DOHH2 (cell line): ENCODE measurements around the gene HNRNPC.

Experiments used
- H3F3A ChIP-seq: fragments of 200-600 bp; sonication (generic), shearing (Covaris generic); 2 replicates; pipeline ENCODE4 v1.6.0; 2016; ENCODE audit warnings: antibody characterized with exemption, mild to moderate bottlenecking; ENCODE audit not compliant: control insufficient read depth, insufficient read depth
- H3K27ac ChIP-seq: fragments of 200-600 bp; sonication (generic); 2 replicates; pipeline ENCODE4 v1.5.1; 2014; ENCODE audit warnings: low read depth, mild to moderate bottlenecking, low read length, moderate library complexity
- H3K27me3 ChIP-seq: fragments of 200-600 bp; sonication (generic); 2 replicates; pipeline ENCODE4 v1.6.1; 2014; ENCODE audit warnings: mild to moderate bottlenecking, low read length, mixed read lengths; ENCODE audit not compliant: control insufficient read depth
- H3K36me3 ChIP-seq: fragments of 200-600 bp; sonication (generic); 2 replicates; pipeline ENCODE4 v1.6.1; 2014; ENCODE audit warnings: mild to moderate bottlenecking, low read length, moderate library complexity, mixed read lengths; ENCODE audit not compliant: control insufficient read depth
- H3K4me1 ChIP-seq: fragments of 200-600 bp; sonication (generic); 2 replicates; pipeline ENCODE4 v1.6.1; 2014; ENCODE audit warnings: mild to moderate bottlenecking, low read length, mixed read lengths; ENCODE audit not compliant: control insufficient read depth
- H3K4me2 ChIP-seq: fragments of 200-600 bp; sonication (generic); 2 replicates; pipeline ENCODE4 v1.6.0; 2014; ENCODE audit warnings: mild to moderate bottlenecking, low read length, moderate library complexity
- H3K4me3 ChIP-seq: fragments of 200-600 bp; sonication (generic); 2 replicates; pipeline ENCODE4 v1.5.1; 2014; ENCODE audit warnings: mild to moderate bottlenecking, low read length, mixed read lengths
- H3K79me2 ChIP-seq: fragments of 200-600 bp; sonication (generic); 2 replicates; pipeline ENCODE4 v1.6.1; 2014; ENCODE audit warnings: mild to moderate bottlenecking, low read length, mixed read lengths; ENCODE audit not compliant: control insufficient read depth
- H3K9me2 ChIP-seq: fragments of 200-600 bp; sonication (generic); replicated peaks from 2 replicates; pipeline ENCODE4 v1.6.1; 2014; ENCODE audit warnings: mild to moderate bottlenecking, low read length, mixed read lengths; ENCODE audit not compliant: control insufficient read depth
- H3K9me3 ChIP-seq: fragments of 200-600 bp; sonication (generic); 2 replicates; pipeline ENCODE4 v1.6.1; 2014; ENCODE audit warnings: antibody characterized with exemption, low read length, mixed read lengths; ENCODE audit not compliant: control insufficient read depth, insufficient read depth
- H4K20me1 ChIP-seq: fragments of 200-600 bp; sonication (generic); 2 replicates; pipeline ENCODE4 v1.6.0; 2014; ENCODE audit warnings: low read depth, mild to moderate bottlenecking, antibody characterized with exemption, low read length, moderate library complexity; ENCODE audit not compliant: control insufficient read depth, insufficient read depth
- EZH2phosphoT487 ChIP-seq: fragments of 200-600 bp; sonication (generic); IDR thresholded peaks from 2 replicates; pipeline ENCODE4 v1.6.1; 2017; ENCODE audit warnings: borderline replicate concordance, mild to moderate bottlenecking, antibody characterized with exemption, low read length, moderate library complexity, mixed read lengths
- TF ChIP-seq, protein P1 (sequence below): fragments of 200-600 bp; sonication (generic); IDR thresholded peaks from one replicate; pipeline ENCODE4 v1.5.1; 2014; ENCODE audit warnings: antibody characterized with exemption, mild to moderate bottlenecking, low read depth, low read length; ENCODE audit not compliant: poor library complexity, severe bottlenecking

HNRNPC gene

DNA sequence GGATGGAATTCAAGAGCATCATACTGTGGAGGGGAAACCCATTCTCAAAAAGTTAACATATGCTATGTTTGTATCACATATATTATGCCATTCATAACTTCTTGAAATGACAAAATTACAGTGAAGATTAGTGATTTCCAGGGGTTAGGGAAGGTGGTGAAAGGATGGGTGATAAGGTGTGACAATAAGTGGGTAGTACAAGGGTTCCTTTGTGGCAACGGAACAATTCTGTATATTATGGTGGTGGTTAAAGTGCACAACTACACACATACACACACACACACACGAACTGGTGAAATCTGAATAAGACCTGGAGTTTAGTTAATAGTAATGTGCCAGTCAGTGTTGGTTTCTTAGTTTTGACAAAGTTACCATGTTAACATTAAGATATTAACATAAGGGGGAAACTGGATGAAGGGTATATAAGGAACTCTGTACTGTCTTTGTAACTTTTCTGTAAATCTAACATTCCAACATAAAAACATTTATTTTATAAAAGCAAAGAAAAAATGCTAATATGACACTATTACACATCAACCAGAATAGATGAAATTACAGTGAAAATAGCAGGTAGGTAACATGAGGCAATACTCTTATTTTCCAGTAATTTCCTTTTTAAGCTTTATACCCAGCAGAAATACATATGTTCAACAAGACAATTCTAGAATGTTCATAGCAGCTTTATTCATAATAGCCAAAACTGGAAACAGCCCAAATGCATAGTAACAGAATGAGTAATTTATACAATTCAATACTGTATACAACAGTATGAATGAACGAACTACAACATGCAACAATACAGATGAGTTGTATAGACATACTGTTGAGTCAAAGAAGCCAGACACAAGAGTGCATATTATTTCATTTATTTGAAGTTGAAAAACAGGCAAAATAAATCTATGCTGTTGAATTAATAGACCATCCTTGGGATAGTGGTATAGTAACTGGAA, 69.4 kb downstream of the HNRNPC start:
- no peak for TF ChIP-seq EZH2phosphoT487
- TF ChIP-seq, protein P1, sequence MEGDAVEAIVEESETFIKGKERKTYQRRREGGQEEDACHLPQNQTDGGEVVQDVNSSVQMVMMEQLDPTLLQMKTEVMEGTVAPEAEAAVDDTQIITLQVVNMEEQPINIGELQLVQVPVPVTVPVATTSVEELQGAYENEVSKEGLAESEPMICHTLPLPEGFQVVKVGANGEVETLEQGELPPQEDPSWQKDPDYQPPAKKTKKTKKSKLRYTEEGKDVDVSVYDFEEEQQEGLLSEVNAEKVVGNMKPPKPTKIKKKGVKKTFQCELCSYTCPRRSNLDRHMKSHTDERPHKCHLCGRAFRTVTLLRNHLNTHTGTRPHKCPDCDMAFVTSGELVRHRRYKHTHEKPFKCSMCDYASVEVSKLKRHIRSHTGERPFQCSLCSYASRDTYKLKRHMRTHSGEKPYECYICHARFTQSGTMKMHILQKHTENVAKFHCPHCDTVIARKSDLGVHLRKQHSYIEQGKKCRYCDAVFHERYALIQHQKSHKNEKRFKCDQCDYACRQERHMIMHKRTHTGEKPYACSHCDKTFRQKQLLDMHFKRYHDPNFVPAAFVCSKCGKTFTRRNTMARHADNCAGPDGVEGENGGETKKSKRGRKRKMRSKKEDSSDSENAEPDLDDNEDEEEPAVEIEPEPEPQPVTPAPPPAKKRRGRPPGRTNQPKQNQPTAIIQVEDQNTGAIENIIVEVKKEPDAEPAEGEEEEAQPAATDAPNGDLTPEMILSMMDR = no peak
- H3K9me3 ChIP-seq = no peaks in the 10 kb centered on the region
- peaks cover 2% of the 10 kb centered on the region; the same call in 1 of the 2 replicates for H3K27me3 ChIP-seq
- no peak overlapping the region for H3K27ac ChIP-seq
- H3K4me1 ChIP-seq = no peaks in the 10 kb centered on the region
- H3K4me2 ChIP-seq = no peak overlapping the region
- no peaks in the 10 kb centered on the region for H3K36me3 ChIP-seq
- H4K20me1 ChIP-seq = peaks cover 4% of the 10 kb centered on the region; the same call in 1 of the 2 replicates
- no peaks in the 10 kb centered on the region for H3K9me2 ChIP-seq
- peaks cover 50% of the 10 kb centered on the region for H3F3A ChIP-seq
- H3K79me2 ChIP-seq = no peaks in the 10 kb centered on the region
- no peak overlapping the region for H3K4me3 ChIP-seq

DNA sequence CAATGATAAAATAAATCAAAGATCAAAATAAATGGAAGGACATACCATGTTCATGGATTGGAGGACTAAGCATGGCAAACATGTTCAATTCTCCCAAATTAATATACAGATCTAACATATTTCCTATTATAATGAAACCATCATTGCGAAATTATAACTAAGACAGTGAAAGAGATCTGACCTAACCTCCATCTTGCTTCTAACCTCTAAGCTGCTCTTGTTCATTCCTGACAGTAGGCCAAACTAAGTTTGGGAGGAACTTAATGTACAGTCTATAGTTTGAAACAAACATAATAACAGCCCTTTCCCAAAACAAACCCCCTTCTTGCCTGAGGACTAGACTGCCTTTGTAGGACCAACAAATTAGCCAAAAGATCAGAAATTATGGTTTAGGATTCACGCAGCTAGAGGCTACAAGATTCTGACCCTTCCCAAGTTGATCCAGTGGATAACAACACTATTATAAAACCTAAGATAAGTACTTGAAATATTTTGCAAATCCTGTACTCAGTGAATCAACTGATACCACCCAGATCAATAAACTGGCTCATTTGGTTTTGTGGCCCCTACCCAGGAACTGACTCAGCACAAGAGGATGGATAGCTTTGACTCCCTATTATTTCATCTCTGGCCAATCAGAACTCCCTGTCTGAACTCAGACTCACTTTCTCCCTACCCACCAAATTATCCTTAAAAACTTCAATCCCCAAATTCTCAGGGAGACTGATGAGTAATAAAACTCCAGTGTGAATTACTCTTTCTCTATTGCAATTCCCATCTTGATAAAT, 71.6 kb downstream of the HNRNPC start:
- peaks cover 29% of the 10 kb centered on the region for H3F3A ChIP-seq
- H3K36me3 ChIP-seq = no peaks in the 10 kb centered on the region

DNA sequence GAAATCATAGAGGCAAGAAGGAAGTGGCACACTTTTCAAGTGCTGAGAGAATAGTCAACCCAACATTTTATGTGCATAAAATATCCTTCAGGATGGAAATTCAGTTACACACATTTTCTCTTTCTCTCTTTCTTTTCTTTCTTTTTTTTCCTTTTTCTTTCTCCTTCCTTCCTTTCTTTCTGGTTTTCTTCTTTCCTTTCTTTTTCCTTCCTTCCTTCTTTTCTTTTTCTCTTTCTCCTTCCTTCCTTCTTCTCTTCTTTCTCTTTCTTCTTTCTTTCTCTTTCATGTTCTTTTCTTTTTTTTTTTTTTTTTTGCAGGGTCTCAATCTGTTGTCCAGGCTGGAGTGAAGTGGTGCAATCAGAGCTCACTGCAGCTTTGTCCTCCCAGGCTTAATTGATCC, 74.6 kb downstream of the HNRNPC start:
- TF ChIP-seq, protein P1 = no peak
- TF ChIP-seq EZH2phosphoT487 = no peak
- peaks cover 18% of the 10 kb centered on the region for H3K4me1 ChIP-seq
- peaks cover 2% of the 10 kb centered on the region; the same call in 1 of the 2 replicates for H3F3A ChIP-seq
- no peak overlapping the region for H3K4me3 ChIP-seq
- no peaks in the 10 kb centered on the region for H3K36me3 ChIP-seq
- no peak overlapping the region for H3K27ac ChIP-seq
- no peaks in the 10 kb centered on the region for H4K20me1 ChIP-seq
- H3K9me3 ChIP-seq = no peaks in the 10 kb centered on the region
- H3K4me2 ChIP-seq = no peak overlapping the region
- no peaks in the 10 kb centered on the region for H3K79me2 ChIP-seq
- no peaks in the 10 kb centered on the region for H3K9me2 ChIP-seq
- H3K27me3 ChIP-seq = peaks cover 13% of the 10 kb centered on the region; the same call in 1 of the 2 replicates

More for the DNA sequence above, 71.6 kb downstream of the HNRNPC start:
- TF ChIP-seq EZH2phosphoT487 = no peak
- TF ChIP-seq, protein P1 = no peak
- 0 out of 2 replicates have a peak, but pooled peaks cover 4% of the 10 kb centered on the region for H4K20me1 ChIP-seq
- H3K79me2 ChIP-seq = no peaks in the 10 kb centered on the region
- H3K9me2 ChIP-seq = no peaks in the 10 kb centered on the region
- no peak overlapping the region for H3K27ac ChIP-seq
- H3K9me3 ChIP-seq = no peaks in the 10 kb centered on the region
- no peak overlapping the region for H3K4me2 ChIP-seq
- peaks cover 2% of the 10 kb centered on the region for H3K4me1 ChIP-seq
- no peak overlapping the region for H3K4me3 ChIP-seq
- peaks cover 9% of the 10 kb centered on the region; the same call in 1 of the 2 replicates for H3K27me3 ChIP-seq
